PC-9 (cell line): ENCODE results near the gene NOD1.
A peak's percentile ranks its signal among the peaks of the same experiment; 100 is the strongest.

Source experiments
- EZH2 ChIP-seq: fragments of 200-600 bp; sonication (generic); IDR thresholded peaks from 2 replicates; pipeline ENCODE4 v1.8.0; 2017; ENCODE audit warnings: antibody characterized with exemption, low read depth
- TF ChIP-seq, protein P1 (sequence below): fragments of 200-600 bp; sonication (generic); conservative IDR thresholded peaks from 2 replicates; pipeline ENCODE4 v1.6.1; 2017; ENCODE audit warnings: mixed run types, antibody characterized with exemption, mild to moderate bottlenecking, moderate library complexity

DNA sequence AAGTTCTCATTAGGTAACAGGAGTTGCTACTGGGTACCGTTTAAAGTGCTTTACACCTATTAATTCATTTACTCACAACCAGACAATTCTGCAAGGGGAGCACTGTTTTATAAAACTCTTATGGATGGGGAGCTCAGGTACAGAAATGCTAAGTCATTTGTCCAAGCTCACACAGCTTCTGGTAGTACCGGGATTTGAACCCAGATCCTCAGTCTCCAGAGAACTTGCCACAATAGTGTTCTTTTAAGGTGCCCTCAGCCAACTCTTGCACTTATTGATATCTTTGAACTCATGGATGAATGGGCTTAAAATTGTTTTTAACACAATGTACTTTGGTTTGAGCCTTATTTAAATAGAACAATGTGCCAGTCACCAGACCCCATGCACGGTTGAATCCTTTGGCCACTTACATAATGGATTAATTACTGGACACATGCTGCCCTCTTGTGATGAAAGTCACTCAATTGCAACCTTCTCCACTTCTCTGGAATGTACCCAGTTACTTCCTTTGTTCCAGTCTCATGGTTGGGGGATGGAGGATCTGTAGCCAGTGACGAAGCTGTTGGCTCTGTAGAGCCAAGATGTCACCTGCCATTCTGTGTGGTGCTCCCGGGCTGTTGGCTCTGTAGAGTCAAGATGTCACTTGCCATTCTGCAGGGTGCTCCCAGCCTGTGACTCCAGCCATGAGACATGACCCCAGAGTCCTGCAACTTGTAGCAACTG is 65.6 kb downstream of the NOD1 start:
- TF ChIP-seq, protein P1, sequence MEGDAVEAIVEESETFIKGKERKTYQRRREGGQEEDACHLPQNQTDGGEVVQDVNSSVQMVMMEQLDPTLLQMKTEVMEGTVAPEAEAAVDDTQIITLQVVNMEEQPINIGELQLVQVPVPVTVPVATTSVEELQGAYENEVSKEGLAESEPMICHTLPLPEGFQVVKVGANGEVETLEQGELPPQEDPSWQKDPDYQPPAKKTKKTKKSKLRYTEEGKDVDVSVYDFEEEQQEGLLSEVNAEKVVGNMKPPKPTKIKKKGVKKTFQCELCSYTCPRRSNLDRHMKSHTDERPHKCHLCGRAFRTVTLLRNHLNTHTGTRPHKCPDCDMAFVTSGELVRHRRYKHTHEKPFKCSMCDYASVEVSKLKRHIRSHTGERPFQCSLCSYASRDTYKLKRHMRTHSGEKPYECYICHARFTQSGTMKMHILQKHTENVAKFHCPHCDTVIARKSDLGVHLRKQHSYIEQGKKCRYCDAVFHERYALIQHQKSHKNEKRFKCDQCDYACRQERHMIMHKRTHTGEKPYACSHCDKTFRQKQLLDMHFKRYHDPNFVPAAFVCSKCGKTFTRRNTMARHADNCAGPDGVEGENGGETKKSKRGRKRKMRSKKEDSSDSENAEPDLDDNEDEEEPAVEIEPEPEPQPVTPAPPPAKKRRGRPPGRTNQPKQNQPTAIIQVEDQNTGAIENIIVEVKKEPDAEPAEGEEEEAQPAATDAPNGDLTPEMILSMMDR = peak; percentile 84
- TF ChIP-seq EZH2 = no peak
